ENCODE data around the gene DDX3X.
"Not testable (repeated sequence)": the region's sequence is repeated elsewhere in the genome, so short reads cannot be mapped to it uniquely, and the experiment has no call there.

DDX3X gene

GRCh38 chrX:41369152-41369551 is 35.2 kb downstream of the DDX3X start:
- in situ Hi-C loops (cut with MboI; ENCODE audit: low sequenced_read_pairs): no loop called here

GRCh38 chrX:41371575-41371974 is 37.6 kb downstream of the DDX3X start:
- in situ Hi-C loops (cut with MboI; ENCODE audit: low sequenced_read_pairs): not testable (repeated sequence)

- in situ Hi-C loops (cut with MboI; ENCODE audit: low sequenced_read_pairs): no loop called here
Measured at GRCh38 chrX:41373989-41374606, 40.1 kb downstream of the DDX3X start.

- in situ Hi-C loops (cut with MboI; ENCODE audit: low sequenced_read_pairs): no loop called here
Measured at GRCh38 chrX:41377624-41378023, 43.7 kb downstream of the DDX3X start.

GRCh38 chrX:41381685-41382084 is 47.7 kb downstream of the DDX3X start:
- in situ Hi-C loops (cut with MboI; ENCODE audit: low sequenced_read_pairs): no loop called here

GRCh38 chrX:41382714-41383645 is 49.0 kb downstream of the DDX3X start:
- in situ Hi-C loops (cut with MboI; ENCODE audit: low sequenced_read_pairs): no loop called here

- in situ Hi-C loops (cut with MboI; ENCODE audit: low sequenced_read_pairs): no loop called here
Measured at GRCh38 chrX:41384051-41384705, 50.2 kb downstream of the DDX3X start.

- in situ Hi-C loops (cut with MboI; ENCODE audit: low sequenced_read_pairs): no loop called here
Measured at GRCh38 chrX:41386222-41386990, 52.4 kb downstream of the DDX3X start.

- in situ Hi-C loops (cut with MboI; ENCODE audit: low sequenced_read_pairs): no loop called here
Measured at GRCh38 chrX:41388543-41388942, 54.6 kb downstream of the DDX3X start.

GRCh38 chrX:41389311-41389888 is 55.4 kb downstream of the DDX3X start:
- in situ Hi-C loops (cut with MboI; ENCODE audit: low sequenced_read_pairs): no loop called here

GRCh38 chrX:41390576-41390975 is 56.6 kb downstream of the DDX3X start:
- in situ Hi-C loops (cut with MboI; ENCODE audit: low sequenced_read_pairs): not testable (repeated sequence)

- in situ Hi-C loops (cut with MboI; ENCODE audit: low sequenced_read_pairs): no loop called here
Measured at GRCh38 chrX:41391606-41392005, 57.6 kb downstream of the DDX3X start.

- in situ Hi-C loops (cut with MboI; ENCODE audit: low sequenced_read_pairs): no loop called here
Measured at GRCh38 chrX:41394293-41394692, 60.3 kb downstream of the DDX3X start.

GRCh38 chrX:41397219-41397618 is 63.3 kb downstream of the DDX3X start:
- in situ Hi-C loops (cut with MboI; ENCODE audit: low sequenced_read_pairs): no loop called here

GRCh38 chrX:41397768-41398167 is 63.8 kb downstream of the DDX3X start:
- in situ Hi-C loops (cut with MboI; ENCODE audit: low sequenced_read_pairs): no loop called here

GRCh38 chrX:41402556-41402955 is 68.6 kb downstream of the DDX3X start:
- in situ Hi-C loops (cut with MboI; ENCODE audit: low sequenced_read_pairs): not testable (repeated sequence)

- in situ Hi-C loops (cut with MboI; ENCODE audit: low sequenced_read_pairs): no loop called here
Measured at GRCh38 chrX:41405551-41405950, 71.6 kb downstream of the DDX3X start.

GRCh38 chrX:41406201-41406600 is 72.2 kb downstream of the DDX3X start:
- in situ Hi-C loops (cut with MboI; ENCODE audit: low sequenced_read_pairs): no loop called here

GRCh38 chrX:41407816-41408215 is 73.9 kb downstream of the DDX3X start:
- in situ Hi-C loops (cut with MboI; ENCODE audit: low sequenced_read_pairs): no loop called here

- in situ Hi-C loops (cut with MboI; ENCODE audit: low sequenced_read_pairs): no loop called here
Measured at GRCh38 chrX:41408576-41408975, 74.6 kb downstream of the DDX3X start.

GRCh38 chrX:41409006-41409405 is 75.0 kb downstream of the DDX3X start:
- in situ Hi-C loops (cut with MboI; ENCODE audit: low sequenced_read_pairs): no loop called here

Measured in hTERT RPE-1 (cell line).